ENCODE results near the gene CCDC158. TPM values are rescaled to one million over a fixed set of nuclear protein-coding genes. Genes with fewer than 3 reads are reported as not detected.

CCDC158 gene
- total and polyA plus RNA-seq, 2 of the 4 experiments (the other 2 are of a cell fraction), result not detected

- TF ChIP-seq SMC3 (IDR thresholded peaks at IDR 0.05; ENCODE audit: low read depth, low read length), result no peak
- TF ChIP-seq MAFK (IDR thresholded peaks at IDR 0.05; ENCODE audit: low read depth, low read length), result no peak
- TF ChIP-seq CHD1 (IDR thresholded peaks at IDR 0.05; ENCODE audit: low read depth, low read length), result no peak
Measured at GRCh38 chr4:76420762-76421581, at the start of gene CCDC158 (continued).

- Histone ChIP-seq H4K91ac (ENCODE audit: insufficient read depth, low read depth, low read length) (no peak overlapping the region), H4K5ac (ENCODE audit: low read depth, low read length) (no peak overlapping the region), H2AFZ (replicated peaks; ENCODE audit: low read length, poor library complexity) (no peak overlapping the region), H3K79me1 (ENCODE audit: low read depth in 1 of 2, low read length in 2 of 2) (no peaks in the 10 kb centered on the region), H3K23ac (ENCODE audit: low read depth, low read length) (no peak overlapping the region), H3K36me3 (ENCODE audit: control insufficient read depth, insufficient read depth, low read length) (no peaks in the 10 kb centered on the region), H3K4me1 (ENCODE audit: control insufficient read depth, insufficient read depth, low read length) (no peaks in the 10 kb centered on the region), H2BK20ac (ENCODE audit: low read depth, low read length) (no peak overlapping the region), H3K27ac (ENCODE audit: insufficient read depth, low read length) (no peak overlapping the region), H3K18ac (ENCODE audit: low read depth, low read length) (no peak overlapping the region), H2BK15ac (ENCODE audit: low read depth, low read length) (no peak overlapping the region), H3K27me3 (ENCODE audit: control insufficient read depth, insufficient read depth, low read length) (peaks cover 6% of the 10 kb centered on the region; the same call in 1 of the 2 replicates), H3K4ac (ENCODE audit: low read depth, low read length) (no peak overlapping the region), H3K9me3 (ENCODE audit: control insufficient read depth, insufficient read depth, low read length) (no peaks in the 10 kb centered on the region), H2AK5ac (ENCODE audit: low read depth, low read length) (no peak overlapping the region), H3K4me3 (ENCODE audit: insufficient read depth, low read depth, low read length) (no peak overlapping the region), H3K14ac (replicated peaks; ENCODE audit: low read depth, low read length) (no peak overlapping the region), H3K9me1 (ENCODE audit: insufficient read depth, low read length) (no peaks in the 10 kb centered on the region), H4K8ac (ENCODE audit: low read depth in 2 of 2, low read length in 2 of 2) (no peak overlapping the region), H3K56ac (ENCODE audit: extremely low read depth, insufficient read depth, low read length) (no peak overlapping the region), H4K20me1 (ENCODE audit: insufficient read depth, low read length) (no peaks in the 10 kb centered on the region), H2BK5ac (ENCODE audit: low read depth, low read length, poor library complexity, severe bottlenecking) (no peak overlapping the region), H3K4me2 (ENCODE audit: low read depth, low read length) (no peak overlapping the region), H3K9ac (ENCODE audit: low read depth, low read length) (no peak overlapping the region), H2AK9ac (replicated peaks; ENCODE audit: low read depth, low read length, poor library complexity) (no peak overlapping the region), H2BK120ac (ENCODE audit: low read depth, low read length) (no peak overlapping the region)
- ChIA-PET POLR2A (ENCODE audit: unreplicated experiment) (no interaction called here), CTCF (no interaction called here)
- dilution Hi-C loops (cut with HindIII; ENCODE audit: low sequenced_read_pairs, unreplicated experiment), result no loop called here
- TF ChIP-seq SMC3 (IDR thresholded peaks at IDR 0.05; ENCODE audit: low read depth, low read length) (no peak), RFX5 (IDR thresholded peaks at IDR 0.05; ENCODE audit: low read depth, low read length) (no peak), NFE2L2 (IDR thresholded peaks at IDR 0.05; ENCODE audit: low read depth, low read length) (no peak), CEBPB (IDR thresholded peaks at IDR 0.05; ENCODE audit: low read depth, low read length) (no peak), CHD1 (IDR thresholded peaks at IDR 0.05; ENCODE audit: low read depth, low read length) (no peak), ELK1 (IDR thresholded peaks at IDR 0.05; ENCODE audit: borderline replicate concordance, low read depth, low read length) (no peak)
- in situ Hi-C loops (cut with MboI; ENCODE audit: low sequenced_read_pairs), result no loop called here
- no TSS peak for BruUV-seq (replicated peaks)
- no peak for ATAC-seq (ENCODE audit: low read depth)
- intact Hi-C loops (cut with micrococcal nuclease), result no loop called here
- WGBS, 2 experiments (ENCODE audit: extremely low coverage in 2 of 2, insufficient read length in 1 of 2), result no CpG with 5 or more reads among the region's 1 CpG
- DNase-seq, result no peak
Measured at GRCh38 chr4:76470532-76470931, 49.6 kb upstream of the CCDC158 start.
